ENCODE data around the gene LGR5.

- TF ChIP-seq EZH2 (IDR thresholded peaks at IDR 0.05) (no peak), CTCF (IDR thresholded peaks at IDR 0.05 in 2 of 3, conservative IDR thresholded peaks at IDR 0.05 in 1 of 3; ENCODE audit: borderline replicate concordance in 1 of 3, insufficient read depth in 1 of 3, low read depth in 2 of 3, low read length in 2 of 3) (no peak), SIN3A (IDR thresholded peaks at IDR 0.05; ENCODE audit: low read depth) (no peak), SRF (IDR thresholded peaks at IDR 0.05; ENCODE audit: low read depth) (no peak), YY1 (IDR thresholded peaks at IDR 0.05; ENCODE audit: extremely low read depth, insufficient replicate concordance, low read depth, low read length) (no peak), POLR2A (IDR thresholded peaks at IDR 0.05; ENCODE audit: borderline replicate concordance, extremely low read depth, insufficient read depth, insufficient read length) (no peak), CEBPB (IDR thresholded peaks at IDR 0.05; ENCODE audit: low read depth) (no peak), CBX3 (IDR thresholded peaks at IDR 0.05; ENCODE audit: low read depth) (no peak), POLR2AphosphoS5 (IDR thresholded peaks at IDR 0.05; ENCODE audit: low read depth, low read length) (no peak), RAD21 (IDR thresholded peaks at IDR 0.05; ENCODE audit: low read depth) (no peak), FOSL1 (IDR thresholded peaks at IDR 0.05; ENCODE audit: low read depth) (no peak), MAX (IDR thresholded peaks at IDR 0.05) (no peak), EZH2phosphoT487 (IDR thresholded peaks at IDR 0.05; ENCODE audit: borderline replicate concordance) (no peak)
These were observed 32.9 kb downstream of the LGR5 start for GRCh38 chr12:71472441-71472911.
